Aorta (tissue), 5 donors: ENCODE results near the gene EPHB1. TPM values are rescaled to one million over a fixed set of nuclear protein-coding genes. Genes with fewer than 3 reads are reported as not detected.

ENCODE experiments used
- ATAC-seq: fragments of 200-7000 bp; cut with Tn5 transposase; one replicate; pipeline ENCODE4 v1.9.1; 2022; ENCODE audit warnings: moderate library complexity; ENCODE audit not compliant: low FRiP score
- DNase-seq, 2 donors: peaks; one replicate each; pipeline ENCODE4 v3.0.0-alpha.2; 2020
- H3K27ac ChIP-seq, 2 donors: one replicate each; pipeline ENCODE4 v1.5.1; 2013; ENCODE audit warnings: low read length in 2 of 2, mild to moderate bottlenecking in 2 of 2, moderate library complexity in 2 of 2, control low read depth in 1 of 2, inconsistent platforms in 1 of 2, low read depth in 1 of 2
- H3K27me3 ChIP-seq, 2 donors: one replicate each; pipeline ENCODE4 v1.6.1; 2013; ENCODE audit warnings: control low read depth in 1 of 2, low read length in 1 of 2, mild to moderate bottlenecking in 1 of 2, moderate library complexity in 1 of 2; ENCODE audit not compliant: insufficient read depth in 2 of 2, control insufficient read depth in 1 of 2
- H3K36me3 ChIP-seq, 2 donors: one replicate each; pipeline ENCODE4 v1.6.1; 2013; ENCODE audit warnings: control low read depth in 1 of 2, low read length in 1 of 2, mild to moderate bottlenecking in 1 of 2; ENCODE audit not compliant: insufficient read depth in 2 of 2, control insufficient read depth in 1 of 2
- H3K4me1 ChIP-seq, 2 donors: one replicate each; pipeline ENCODE4 v1.6.1; 2013; ENCODE audit warnings: low read length in 2 of 2, control low read depth in 1 of 2, mild to moderate bottlenecking in 1 of 2, moderate library complexity in 1 of 2; ENCODE audit not compliant: insufficient read depth in 2 of 2, control insufficient read depth in 1 of 2
- H3K4me3 ChIP-seq, 2 donors: one replicate each; pipeline ENCODE4 v1.5.1; 2013; ENCODE audit warnings: low read length in 2 of 2, control low read depth in 1 of 2, mild to moderate bottlenecking in 1 of 2
- H3K9me3 ChIP-seq: one replicate; pipeline ENCODE4 v1.6.1; 2013; ENCODE audit warnings: mild to moderate bottlenecking, low read length; ENCODE audit not compliant: control insufficient read depth
- whole genome bisulfite sequencing, 2 donors: extraction: QIAGEN DNeasy Blood & Tissue Kit; methylation state at CpG; one replicate each; pipeline ENCODE4 v1.1.7; 2013; 5-methylcytosine and 5-hydroxymethylcytosine counted together
- intact Hi-C, 2 donors: fragments of 100-400 bp; cut with DNase I; formaldehyde crosslinking; loops; one replicate each; pipeline versions ENCODE4 v1.14.2 to v1.15.0; 2022
- polyA plus RNA-seq, 2 donors: library from polyadenylated mRNA; stranded (reverse); fragments of 200-250 nt; gene quantifications; one replicate each; pipeline ENCODE4 v1.2.3, GENCODE V29; 2013
- total RNA-seq, 2 donors: library from RNA; stranded (reverse); fragmentation: NEBNext Ultra II Directional; extraction: Animal tissue kit (Norgen Biotek cat#: 25700); gene quantifications; one replicate each; pipeline ENCODE4 v1.2.1, GENCODE V29; 2021
- donor health status: healthy with polysubstance abuse.
- donor health status: Bipolar disorder and iron deficiency.
- donor health status: DM: no; HTN: no; CAD: no.
- donor health status: DM: no; HTN: no; CAD: no.
- donor health status: DM: yes; HTN: yes; CAD: no.

Gene EPHB1
- total and polyA plus RNA-seq, 4 donors = 0.31 to 4.8 (median 3.6) TPM; not detected in 1

- Histone ChIP-seq H3K27me3 (no peaks in the 10 kb centered on the region), H3K9me3 (no peaks in the 10 kb centered on the region), H3K36me3 (no peaks in the 10 kb centered on the region), H3K4me1 (no peaks in the 10 kb centered on the region), H3K4me3 (no peak overlapping the region), H3K27ac (no peak overlapping the region)
- intact Hi-C loops = no loop called here
- 66 to 75% methylated on average over 2 of the region's 2 CpGs for WGBS, 2 donors
- DNase-seq (no peak), ATAC-seq (no peak)
Measured at GRCh38 chr3:135041601-135042000, 246.5 kb downstream of the EPHB1 start.

GRCh38 chr3:135047061-135047460 lies 252.0 kb downstream of the EPHB1 start:
- Histone ChIP-seq H3K9me3 (peaks cover 1% of the 10 kb centered on the region), H3K27me3 (peaks cover 0 to 2% of the 10 kb centered on the region in 2 donors), H3K27ac (no peak overlapping the region), H3K4me3 (no peak overlapping the region), H3K4me1 (no peaks in the 10 kb centered on the region), H3K36me3 (no peaks in the 10 kb centered on the region)
- DNase-seq = no peak
- WGBS, 2 donors = 82 to 87% methylated on average over 4 of the region's 4 CpGs
- intact Hi-C loops = no loop called here
- no peak for ATAC-seq

- H3K9me3 ChIP-seq = peaks cover 1% of the 10 kb centered on the region
- H3K36me3 ChIP-seq = no peaks in the 10 kb centered on the region
- no peak for DNase-seq
- ATAC-seq = no peak
- H3K27ac ChIP-seq = no peak overlapping the region
- H3K4me1 ChIP-seq = no peaks in the 10 kb centered on the region
- WGBS, 2 donors = 72 to 81% methylated on average over 3 of the region's 3 CpGs
- H3K4me3 ChIP-seq = no peak overlapping the region
- peaks cover 0 to 2% of the 10 kb centered on the region in 2 donors for H3K27me3 ChIP-seq
- intact Hi-C loops = no loop called here
Measured at GRCh38 chr3:135050536-135050935, 255.5 kb downstream of the EPHB1 start.

GRCh38 chr3:135051409-135051973 lies 256.4 kb downstream of the EPHB1 start:
- intact Hi-C loops = no loop called here
- Histone ChIP-seq H3K27ac (no peak overlapping the region), H3K27me3 (peaks cover 0 to 2% of the 10 kb centered on the region in 2 donors), H3K9me3 (peaks cover 1% of the 10 kb centered on the region), H3K4me1 (no peaks in the 10 kb centered on the region), H3K4me3 (no peak overlapping the region), H3K36me3 (no peaks in the 10 kb centered on the region)
- ATAC-seq (no peak), DNase-seq (no peak)
- 74 to 78% methylated on average over 4 of the region's 4 CpGs for WGBS, 2 donors

- 81 to 86% methylated on average over 5 of the region's 5 CpGs for WGBS, 2 donors
- DNase-seq (no peak), ATAC-seq (no peak)
- intact Hi-C loops = no loop called here
- Histone ChIP-seq H3K36me3 (no peaks in the 10 kb centered on the region), H3K4me3 (no peak overlapping the region), H3K27me3 (no peaks in the 10 kb centered on the region), H3K9me3 (peaks cover under 1% of the 10 kb centered on the region), H3K27ac (no peak overlapping the region), H3K4me1 (no peaks in the 10 kb centered on the region)
Measured at GRCh38 chr3:135055449-135055848, 260.4 kb downstream of the EPHB1 start.

GRCh38 chr3:135056084-135056730 lies 261.1 kb downstream of the EPHB1 start:
- Histone ChIP-seq H3K4me3 (no peak overlapping the region), H3K27me3 (no peaks in the 10 kb centered on the region), H3K27ac (no peak overlapping the region), H3K4me1 (no peaks in the 10 kb centered on the region), H3K9me3 (no peaks in the 10 kb centered on the region), H3K36me3 (no peaks in the 10 kb centered on the region)
- intact Hi-C loops = no loop called here
- ATAC-seq (peak; percentile 39), DNase-seq (no peak)
- 79 to 85% methylated on average over 7 of the region's 7 CpGs for WGBS, 2 donors

- Histone ChIP-seq H3K4me1 (no peaks in the 10 kb centered on the region), H3K9me3 (no peaks in the 10 kb centered on the region), H3K27ac (no peak overlapping the region), H3K27me3 (no peaks in the 10 kb centered on the region), H3K4me3 (no peak overlapping the region), H3K36me3 (no peaks in the 10 kb centered on the region)
- WGBS, 2 donors = 80 to 85% methylated on average over 6 of the region's 6 CpGs
- intact Hi-C loops = no loop called here
- ATAC-seq (no peak), DNase-seq (no peak)
Measured at GRCh38 chr3:135056733-135057310, 261.8 kb downstream of the EPHB1 start.

- H3K36me3 ChIP-seq = no peaks in the 10 kb centered on the region
- intact Hi-C loops = no loop called here
- DNase-seq (no peak), ATAC-seq (no peak)
- H3K4me3 ChIP-seq = no peak overlapping the region
- WGBS, 2 donors = 82 to 87% methylated on average over 5 of the region's 5 CpGs
- no peaks in the 10 kb centered on the region for H3K27me3 ChIP-seq
- H3K27ac ChIP-seq = no peak overlapping the region
- H3K4me1 ChIP-seq = no peaks in the 10 kb centered on the region
- H3K9me3 ChIP-seq = no peaks in the 10 kb centered on the region
Measured at GRCh38 chr3:135057996-135058395, 262.9 kb downstream of the EPHB1 start.

GRCh38 chr3:135059580-135059979 lies 264.5 kb downstream of the EPHB1 start:
- no peak overlapping the region for H3K4me3 ChIP-seq

More at GRCh38 chr3:135059580-135059979, 264.5 kb downstream of the EPHB1 start:
- intact Hi-C loops = no loop called here
- H3K27ac ChIP-seq = no peak overlapping the region
- DNase-seq (no peak), ATAC-seq (no peak)
- no peaks in the 10 kb centered on the region for H3K4me1 ChIP-seq
- H3K9me3 ChIP-seq = no peaks in the 10 kb centered on the region
- no peaks in the 10 kb centered on the region for H3K27me3 ChIP-seq
- no peaks in the 10 kb centered on the region for H3K36me3 ChIP-seq
- 78 to 80% methylated on average over 6 of the region's 6 CpGs for WGBS, 2 donors
